C4-2B (cell line): Measurements from ENCODE around the gene ANKS1B.
A peak's percentile ranks its signal among the peaks of the same experiment; 100 is the strongest.

Source experiments
- H3K27ac ChIP-seq: fragments of 450-650 bp; 2 replicates; pipeline ENCODE4 v1.5.1; 2017
- CTCF ChIP-seq: fragments of 450-650 bp; conservative IDR thresholded peaks from 2 replicates; pipeline ENCODE4 v1.5.1; 2017; ENCODE audit warnings: mild to moderate bottlenecking
- ZFX ChIP-seq: fragments of 450-650 bp; IDR thresholded peaks from 2 replicates; pipeline ENCODE4 v1.6.1; 2017

Gene ANKS1B

GRCh38 chr12:98945864-98946263 lies 1038.9 kb downstream of the ANKS1B start:
- no peak for TF ChIP-seq CTCF
- TF ChIP-seq ZFX, result no peak
- peak overlapping the region; percentile 55; the same call in 1 of the 2 replicates for H3K27ac ChIP-seq

DNA sequence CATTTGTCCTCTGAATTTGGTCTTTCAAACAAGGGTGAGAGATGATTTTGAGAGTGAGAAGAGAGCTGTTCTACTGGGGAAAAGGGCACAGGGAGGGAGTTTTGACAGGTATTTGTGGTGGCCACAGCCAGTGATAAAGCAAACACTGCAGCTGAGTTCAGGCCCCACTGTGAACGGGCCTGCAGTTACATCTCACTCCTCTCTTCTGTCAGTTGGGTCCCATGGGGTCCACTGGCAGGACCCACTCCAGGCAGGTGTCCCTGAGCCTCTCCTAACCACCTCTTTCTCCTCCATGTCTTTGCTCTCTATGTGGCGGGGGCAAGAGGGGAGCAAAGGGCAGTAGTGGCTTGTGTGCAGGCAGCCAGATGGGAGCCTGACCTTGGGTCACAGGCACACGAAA lies 1044.8 kb downstream of the ANKS1B start:
- no peak overlapping the region for H3K27ac ChIP-seq
- no peak for TF ChIP-seq ZFX
- TF ChIP-seq CTCF, result no peak

DNA sequence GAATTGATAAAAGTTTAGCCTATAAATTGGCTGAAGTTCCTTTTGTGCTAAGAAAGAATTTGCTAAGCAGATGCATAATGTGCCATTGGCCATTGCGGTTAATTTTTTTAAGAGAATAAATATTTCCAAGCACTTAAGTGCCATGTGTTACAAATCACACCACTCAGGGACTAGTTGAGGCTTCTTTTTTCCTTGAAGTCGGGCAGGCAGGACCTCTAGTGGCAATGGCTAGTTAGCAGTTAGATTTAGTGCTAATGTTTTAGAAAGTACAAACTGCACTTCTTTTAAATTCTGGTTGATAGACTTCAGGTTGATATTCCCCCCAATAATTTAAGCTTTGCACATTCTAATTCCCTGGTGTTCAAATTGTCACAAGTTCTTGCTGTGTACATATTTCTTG lies 1045.4 kb downstream of the ANKS1B start:
- peak; percentile 67 for TF ChIP-seq CTCF
- no peak for TF ChIP-seq ZFX

DNA sequence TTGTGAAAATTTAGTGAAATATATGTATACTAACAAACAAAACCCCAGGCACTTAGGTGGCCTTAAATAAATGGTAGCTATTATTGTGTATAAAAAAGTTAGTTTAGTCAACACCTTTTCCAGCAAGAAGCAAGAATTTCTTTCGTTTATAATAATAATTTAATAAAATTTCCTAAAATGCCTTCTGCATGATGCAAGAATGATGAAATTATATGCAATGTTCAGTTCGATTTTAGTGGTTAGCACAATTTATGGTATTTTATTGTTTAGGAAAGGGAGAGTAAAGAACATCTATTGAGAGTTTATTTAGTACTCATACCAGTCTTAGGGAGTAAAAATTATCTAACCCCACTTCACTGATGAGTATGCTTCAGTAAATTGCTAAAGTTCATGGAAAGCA lies 1048.9 kb downstream of the ANKS1B start:
- TF ChIP-seq ZFX (no peak), CTCF (no peak)

More for the DNA sequence above, 1045.4 kb downstream of the ANKS1B start:
- no peak overlapping the region for H3K27ac ChIP-seq

DNA sequence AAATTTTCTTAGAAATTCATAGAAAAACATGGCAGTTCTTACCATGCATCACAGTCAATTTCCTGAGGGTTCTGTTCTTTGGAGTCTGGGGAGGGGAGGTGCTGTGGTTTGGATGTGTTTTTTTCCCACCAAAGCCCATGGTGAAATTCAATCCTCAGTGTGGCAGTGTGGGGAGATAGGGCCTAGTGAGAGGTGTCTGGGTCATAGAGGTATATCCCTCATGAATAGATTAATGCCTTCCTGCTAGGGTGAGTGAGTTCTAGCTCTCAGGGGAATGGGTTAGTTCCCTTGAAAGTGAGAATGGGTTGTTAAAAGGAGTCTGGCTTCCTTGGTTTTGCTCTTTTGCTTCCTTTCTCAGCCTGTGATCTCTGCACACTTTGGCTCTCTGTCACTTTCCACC lies 1061.9 kb downstream of the ANKS1B start:
- TF ChIP-seq ZFX (no peak), CTCF (no peak)
- H3K27ac ChIP-seq, result no peak overlapping the region

More for the DNA sequence above, 1048.9 kb downstream of the ANKS1B start:
- no peak overlapping the region for H3K27ac ChIP-seq

DNA sequence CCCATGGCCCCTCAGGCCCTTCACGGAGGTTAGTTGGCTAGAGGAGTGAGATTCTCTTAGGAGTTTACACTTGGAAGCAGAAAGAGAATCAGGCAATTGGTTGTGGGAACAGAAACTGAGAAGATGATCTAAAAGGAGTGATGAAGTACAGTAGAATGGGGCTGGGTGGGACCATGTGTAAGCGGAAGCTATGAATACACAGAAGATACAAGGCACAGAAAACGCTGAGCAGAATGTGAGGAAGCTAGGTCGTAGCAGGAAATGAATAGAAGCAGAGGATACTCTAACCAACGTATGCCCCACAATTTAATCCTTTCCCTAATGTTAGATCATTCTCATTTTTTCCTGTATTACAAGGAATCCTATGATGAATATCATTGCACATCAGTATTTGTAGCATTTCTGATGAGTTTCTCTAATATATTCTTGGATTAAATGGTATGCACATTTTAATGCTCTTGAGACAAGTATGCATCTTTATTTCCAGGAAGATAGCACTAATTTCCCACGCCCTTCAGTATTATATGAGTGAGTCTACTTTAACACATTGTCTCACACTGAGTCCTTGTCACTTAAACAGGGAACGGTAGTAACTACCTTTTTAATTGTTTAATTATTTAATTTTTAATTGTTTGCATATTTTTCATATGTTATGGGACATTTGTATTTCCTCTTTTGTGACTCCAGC lies 1066.4 kb downstream of the ANKS1B start:
- TF ChIP-seq ZFX (no peak), CTCF (no peak)
- no peak overlapping the region for H3K27ac ChIP-seq

- H3K27ac ChIP-seq, result no peak overlapping the region
- TF ChIP-seq ZFX (no peak), CTCF (no peak)
Observed at GRCh38 chr12:98916106-98916505, 1068.6 kb downstream of the ANKS1B start.
